SU-DHL-6 (cell line): ENCODE data around the gene SHROOM1.

Experiments used
- EZH2phosphoT487 ChIP-seq: fragments of 200-600 bp; sonication (generic), shearing (Covaris generic); conservative IDR thresholded peaks from 2 replicates; pipeline ENCODE4 v1.6.1; 2018; ENCODE audit warnings: mild to moderate bottlenecking, antibody characterized with exemption, low read length, moderate library complexity, mixed read lengths
- TF ChIP-seq, protein P1 (sequence below): fragments of 200-600 bp; sonication (generic); IDR thresholded peaks from one replicate; pipeline ENCODE4 v1.5.1; 2017; ENCODE audit warnings: antibody characterized with exemption, mild to moderate bottlenecking, low read length, moderate library complexity; ENCODE audit not compliant: insufficient read depth, poor library complexity, severe bottlenecking

DNA sequence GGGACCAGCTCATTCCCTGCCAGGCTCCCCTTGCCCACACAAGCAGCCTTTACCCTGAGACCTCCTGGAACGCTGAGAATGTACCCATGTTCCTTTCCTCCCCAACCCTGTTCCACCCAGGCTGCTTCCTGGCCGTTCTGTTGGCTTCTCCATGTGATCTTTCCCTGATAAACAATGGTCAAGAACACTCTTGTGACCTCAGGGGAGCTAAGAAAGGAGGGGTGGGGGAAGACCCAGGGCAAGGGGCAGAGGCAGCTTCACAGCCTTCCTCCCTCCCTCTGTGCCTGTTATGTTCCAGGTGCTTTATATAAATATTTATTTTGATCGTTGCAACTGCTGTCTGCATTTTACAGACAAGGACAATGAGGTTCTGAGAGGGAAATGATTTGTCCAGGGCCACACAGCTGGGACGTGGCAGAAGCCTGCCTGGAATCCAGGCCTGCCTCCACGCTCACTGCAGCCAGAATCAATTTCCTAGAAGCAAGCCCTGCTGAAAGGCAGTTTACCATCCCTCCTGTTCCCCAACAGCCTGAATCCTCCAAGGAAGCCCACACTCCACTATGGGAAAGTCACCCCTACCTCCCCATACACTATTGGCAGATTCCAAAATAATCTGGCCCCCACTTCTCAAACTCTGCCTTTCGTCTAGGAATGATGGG is 3.9 kb downstream of the SHROOM1 start:
- TF ChIP-seq, protein P1, sequence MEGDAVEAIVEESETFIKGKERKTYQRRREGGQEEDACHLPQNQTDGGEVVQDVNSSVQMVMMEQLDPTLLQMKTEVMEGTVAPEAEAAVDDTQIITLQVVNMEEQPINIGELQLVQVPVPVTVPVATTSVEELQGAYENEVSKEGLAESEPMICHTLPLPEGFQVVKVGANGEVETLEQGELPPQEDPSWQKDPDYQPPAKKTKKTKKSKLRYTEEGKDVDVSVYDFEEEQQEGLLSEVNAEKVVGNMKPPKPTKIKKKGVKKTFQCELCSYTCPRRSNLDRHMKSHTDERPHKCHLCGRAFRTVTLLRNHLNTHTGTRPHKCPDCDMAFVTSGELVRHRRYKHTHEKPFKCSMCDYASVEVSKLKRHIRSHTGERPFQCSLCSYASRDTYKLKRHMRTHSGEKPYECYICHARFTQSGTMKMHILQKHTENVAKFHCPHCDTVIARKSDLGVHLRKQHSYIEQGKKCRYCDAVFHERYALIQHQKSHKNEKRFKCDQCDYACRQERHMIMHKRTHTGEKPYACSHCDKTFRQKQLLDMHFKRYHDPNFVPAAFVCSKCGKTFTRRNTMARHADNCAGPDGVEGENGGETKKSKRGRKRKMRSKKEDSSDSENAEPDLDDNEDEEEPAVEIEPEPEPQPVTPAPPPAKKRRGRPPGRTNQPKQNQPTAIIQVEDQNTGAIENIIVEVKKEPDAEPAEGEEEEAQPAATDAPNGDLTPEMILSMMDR: no peak
- TF ChIP-seq EZH2phosphoT487: no peak
